Measurements from ENCODE around the gene YPEL3.

The YPEL3 gene

GRCh38 chr16:30053376-30054015 lies 42.5 kb downstream of the YPEL3 start:
- no peaks in the 10 kb centered on the region for H3K36me3 ChIP-seq (ENCODE audit: control insufficient read depth in 1 of 2, insufficient read depth in 2 of 2, low read length in 2 of 2)
- H3K9me3 ChIP-seq (ENCODE audit: control insufficient read depth in 1 of 2, low read length in 2 of 2): no peaks in the 10 kb centered on the region
- peak overlapping the region; percentile 78 to 79 for H3K4me3 ChIP-seq (ENCODE audit: low read depth in 1 of 2, low read length in 2 of 2)
- H3K27ac ChIP-seq (ENCODE audit: low read length): peak overlapping the region; percentile 1
- H3K27me3 ChIP-seq (ENCODE audit: low read depth, low read length): no peaks in the 10 kb centered on the region
- H3K4me1 ChIP-seq (ENCODE audit: control insufficient read depth in 1 of 2, insufficient read depth in 2 of 2, low read length in 2 of 2): peaks cover 6 to 8% of the 10 kb centered on the region in 2 donors

DNA sequence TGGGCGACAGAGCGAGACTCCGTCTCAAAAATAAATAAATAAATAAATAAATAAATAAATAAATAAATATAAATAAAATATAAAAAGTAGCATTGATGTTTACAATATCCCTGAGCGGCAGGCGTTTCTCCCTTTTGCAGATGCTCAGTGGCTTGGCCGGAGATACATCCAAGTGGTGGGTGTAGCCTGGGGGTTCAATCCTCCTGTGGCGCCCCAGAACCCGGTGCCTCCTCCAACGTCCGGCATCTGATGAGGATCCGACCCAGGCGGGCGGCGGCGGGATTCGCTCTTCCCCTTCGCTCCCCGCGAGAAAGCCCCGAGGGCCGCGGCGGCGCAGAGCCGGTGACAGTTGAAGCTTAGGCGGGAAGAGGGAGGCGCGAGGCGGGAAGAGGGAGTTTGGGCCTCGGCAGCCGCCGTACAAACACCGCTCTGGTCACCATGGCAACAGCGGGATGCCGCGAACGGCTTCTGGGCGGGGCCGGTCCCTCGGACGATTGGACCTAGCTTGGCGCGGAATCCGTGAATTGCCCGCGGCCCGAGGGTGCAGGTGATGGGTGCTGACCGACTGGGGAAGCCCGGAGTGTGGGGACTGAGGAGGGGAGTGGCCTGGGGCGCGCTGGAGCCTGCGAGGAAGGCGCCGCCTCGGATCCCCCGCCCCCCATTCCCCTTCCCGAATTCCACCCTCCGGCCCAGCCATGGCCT lies 43.2 kb downstream of the YPEL3 start:
- Histone ChIP-seq H3K4me3 (ENCODE audit: low read depth in 1 of 2, low read length in 2 of 2) (peak overlapping the region; percentile 78 to 79), H3K27ac (ENCODE audit: low read length) (peak overlapping the region; percentile 1), H3K36me3 (ENCODE audit: control insufficient read depth in 1 of 2, insufficient read depth in 2 of 2, low read length in 2 of 2) (no peaks in the 10 kb centered on the region), H3K27me3 (ENCODE audit: low read depth, low read length) (no peaks in the 10 kb centered on the region), H3K4me1 (ENCODE audit: control insufficient read depth in 1 of 2, insufficient read depth in 2 of 2, low read length in 2 of 2) (peaks cover 6 to 8% of the 10 kb centered on the region in 2 donors), H3K9me3 (ENCODE audit: control insufficient read depth in 1 of 2, low read length in 2 of 2) (no peaks in the 10 kb centered on the region)

- H3K4me3 ChIP-seq (ENCODE audit: low read depth in 1 of 2, low read length in 2 of 2): no peak overlapping the region
- no peaks in the 10 kb centered on the region for H3K27me3 ChIP-seq (ENCODE audit: low read depth, low read length)
- H3K27ac ChIP-seq (ENCODE audit: low read length): no peak overlapping the region
- H3K9me3 ChIP-seq (ENCODE audit: control insufficient read depth in 1 of 2, low read length in 2 of 2): no peaks in the 10 kb centered on the region
- peaks cover 6 to 8% of the 10 kb centered on the region in 2 donors for H3K4me1 ChIP-seq (ENCODE audit: control insufficient read depth in 1 of 2, insufficient read depth in 2 of 2, low read length in 2 of 2)
- no peaks in the 10 kb centered on the region for H3K36me3 ChIP-seq (ENCODE audit: control insufficient read depth in 1 of 2, insufficient read depth in 2 of 2, low read length in 2 of 2)
These were observed 44.5 kb downstream of the YPEL3 start for GRCh38 chr16:30051518-30051917.

- H3K4me1 ChIP-seq (ENCODE audit: control insufficient read depth in 1 of 2, insufficient read depth in 2 of 2, low read length in 2 of 2): peaks cover 6 to 8% of the 10 kb centered on the region in 2 donors
- H3K9me3 ChIP-seq (ENCODE audit: control insufficient read depth in 1 of 2, low read length in 2 of 2): no peaks in the 10 kb centered on the region
- H3K4me3 ChIP-seq (ENCODE audit: low read depth in 1 of 2, low read length in 2 of 2): no peak overlapping the region
- no peaks in the 10 kb centered on the region for H3K36me3 ChIP-seq (ENCODE audit: control insufficient read depth in 1 of 2, insufficient read depth in 2 of 2, low read length in 2 of 2)
- no peaks in the 10 kb centered on the region for H3K27me3 ChIP-seq (ENCODE audit: low read depth, low read length)
- no peak overlapping the region for H3K27ac ChIP-seq (ENCODE audit: low read length)
These were observed 46.1 kb downstream of the YPEL3 start for GRCh38 chr16:30049871-30050270.

DNA sequence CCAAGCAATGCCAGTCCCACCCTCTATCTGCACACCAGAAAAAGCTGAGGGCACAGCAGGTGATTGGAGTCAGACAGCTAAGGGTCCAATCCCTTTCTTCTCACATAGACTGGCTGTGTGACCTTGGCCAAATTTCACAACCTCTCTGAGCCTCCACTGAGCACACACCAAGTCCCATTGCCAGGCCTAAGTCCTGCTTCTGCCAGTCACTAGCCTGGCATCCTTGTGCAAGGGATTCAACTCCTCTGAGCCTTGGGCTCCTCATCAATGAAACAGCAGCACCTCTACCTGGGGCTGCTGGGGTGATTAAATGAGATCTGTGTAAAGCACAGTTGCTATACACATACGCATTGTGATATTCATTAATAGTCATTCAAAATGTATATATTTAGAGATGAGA lies 49.4 kb downstream of the YPEL3 start:
- H3K9me3 ChIP-seq (ENCODE audit: control insufficient read depth in 1 of 2, low read length in 2 of 2): no peaks in the 10 kb centered on the region
- no peaks in the 10 kb centered on the region for H3K36me3 ChIP-seq (ENCODE audit: control insufficient read depth in 1 of 2, insufficient read depth in 2 of 2, low read length in 2 of 2)
- H3K27ac ChIP-seq (ENCODE audit: low read length): no peak overlapping the region
- no peaks in the 10 kb centered on the region for H3K27me3 ChIP-seq (ENCODE audit: low read depth, low read length)
- no peak overlapping the region for H3K4me3 ChIP-seq (ENCODE audit: low read depth in 1 of 2, low read length in 2 of 2)
- H3K4me1 ChIP-seq (ENCODE audit: control insufficient read depth in 1 of 2, insufficient read depth in 2 of 2, low read length in 2 of 2): no peaks in the 10 kb centered on the region

DNA sequence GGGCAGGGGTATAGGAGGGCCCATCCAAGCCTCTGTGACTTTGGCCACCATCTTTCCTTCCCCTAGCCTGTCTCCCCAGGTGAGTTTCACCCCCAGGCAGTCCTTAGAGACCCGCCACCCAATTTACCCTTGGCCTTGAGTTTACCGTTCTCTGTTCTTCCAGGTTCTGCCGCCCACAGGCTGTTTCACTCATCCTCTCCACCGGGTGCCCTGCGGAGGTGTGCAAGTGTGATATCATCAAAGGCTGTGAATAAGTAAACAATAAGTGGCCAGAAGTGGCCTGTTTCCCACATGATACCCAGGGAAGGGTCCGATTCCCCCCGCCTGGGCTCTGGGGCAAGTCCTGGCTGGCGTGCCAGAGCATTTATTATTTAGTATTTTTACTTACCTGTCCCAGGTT lies 49.8 kb downstream of the YPEL3 start:
- Histone ChIP-seq H3K27me3 (ENCODE audit: low read depth, low read length) (no peaks in the 10 kb centered on the region), H3K36me3 (ENCODE audit: control insufficient read depth in 1 of 2, insufficient read depth in 2 of 2, low read length in 2 of 2) (no peaks in the 10 kb centered on the region), H3K27ac (ENCODE audit: low read length) (no peak overlapping the region), H3K4me1 (ENCODE audit: control insufficient read depth in 1 of 2, insufficient read depth in 2 of 2, low read length in 2 of 2) (no peaks in the 10 kb centered on the region), H3K4me3 (ENCODE audit: low read depth in 1 of 2, low read length in 2 of 2) (no peak overlapping the region), H3K9me3 (ENCODE audit: control insufficient read depth in 1 of 2, low read length in 2 of 2) (no peaks in the 10 kb centered on the region)
